Dendritic cell treated with granulocyte-macrophage colony-stimulating factor and Interleukin-4, amounts not matched to agents 40 ng/mL and 50 ng/mL, for 4 days (primary cell): ENCODE data around the gene CALCOCO1.
"Not testable (repeated sequence)": the region's sequence is repeated elsewhere in the genome, so short reads cannot be mapped to it uniquely, and the experiment has no call there.

ENCODE experiments used
- H3K27ac Mint-ChIP-seq: one replicate; pipeline ENCODE4 v1.8.0; 2022; ENCODE audit warnings: mild to moderate bottlenecking, mixed read lengths
- H3K27me3 Mint-ChIP-seq: one replicate; pipeline ENCODE4 v1.8.0; 2022; ENCODE audit warnings: mild to moderate bottlenecking, mixed read lengths
- H3K36me3 Mint-ChIP-seq: one replicate; pipeline ENCODE4 v1.8.0; 2022; ENCODE audit warnings: low read depth, mixed read lengths
- H3K4me1 Mint-ChIP-seq: one replicate; pipeline ENCODE4 v1.8.0; 2022; ENCODE audit warnings: low read depth, mixed read lengths
- H3K4me3 Mint-ChIP-seq: one replicate; pipeline ENCODE4 v1.8.0; 2022; ENCODE audit warnings: mild to moderate bottlenecking, moderate library complexity, mixed read lengths
- H3K9me3 Mint-ChIP-seq: one replicate; pipeline ENCODE4 v1.8.0; 2022; ENCODE audit warnings: mixed read lengths
- intact Hi-C: fragments of 100-400 bp; cut with micrococcal nuclease; formaldehyde crosslinking; loops from one replicate; pipeline ENCODE4 v1.15.0; 2022

CALCOCO1 gene

GRCh38 chr12:53688134-53688533 lies 39.1 kb downstream of the CALCOCO1 start:
- peaks cover 11% of the 10 kb centered on the region for H3K4me1 Mint-ChIP-seq
- no peaks in the 10 kb centered on the region for H3K36me3 Mint-ChIP-seq
- H3K27ac Mint-ChIP-seq = no peak overlapping the region
- H3K27me3 Mint-ChIP-seq = peaks cover 35% of the 10 kb centered on the region
- no peaks in the 10 kb centered on the region for H3K9me3 Mint-ChIP-seq
- intact Hi-C loops = no loop called here
- H3K4me3 Mint-ChIP-seq = no peak overlapping the region

GRCh38 chr12:53686436-53686835 lies 40.8 kb downstream of the CALCOCO1 start:
- no peak overlapping the region for H3K4me3 Mint-ChIP-seq
- intact Hi-C loops = no loop called here
- peaks cover 11% of the 10 kb centered on the region for H3K4me1 Mint-ChIP-seq
- no peak overlapping the region for H3K27ac Mint-ChIP-seq
- H3K9me3 Mint-ChIP-seq = no peaks in the 10 kb centered on the region
- peaks cover 26% of the 10 kb centered on the region for H3K27me3 Mint-ChIP-seq
- H3K36me3 Mint-ChIP-seq = no peaks in the 10 kb centered on the region

DNA sequence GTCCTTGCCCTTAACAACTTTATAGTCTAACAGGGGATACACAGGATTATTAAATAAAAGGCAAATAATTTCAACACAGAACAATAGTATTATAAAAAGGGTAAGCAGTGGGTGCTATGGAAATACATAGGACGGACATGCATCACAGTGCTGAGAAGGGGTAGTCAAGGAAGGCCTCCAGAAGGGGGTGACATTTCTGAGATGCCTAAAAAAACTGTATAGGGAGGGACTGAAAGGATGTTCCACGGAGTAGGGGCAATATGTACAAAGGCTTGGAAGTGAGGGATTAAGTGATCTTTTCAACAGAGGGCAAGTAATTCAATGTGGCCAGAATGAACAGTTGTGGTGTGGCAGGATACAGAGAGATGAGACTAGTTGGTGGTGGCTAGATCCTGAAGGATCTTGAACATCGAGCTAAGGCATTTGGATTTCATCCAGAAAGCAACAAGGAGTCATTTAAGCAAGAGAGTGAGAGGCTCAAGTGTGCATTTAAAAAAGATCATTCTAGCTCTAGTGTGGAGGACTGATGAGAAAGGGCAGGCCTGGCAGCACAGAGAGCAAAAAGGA lies 42.5 kb downstream of the CALCOCO1 start:
- no peaks in the 10 kb centered on the region for H3K9me3 Mint-ChIP-seq
- intact Hi-C loops = no loop called here
- H3K27me3 Mint-ChIP-seq = peaks cover 16% of the 10 kb centered on the region
- H3K4me3 Mint-ChIP-seq = no peak overlapping the region
- peaks cover 11% of the 10 kb centered on the region for H3K4me1 Mint-ChIP-seq
- no peak overlapping the region for H3K27ac Mint-ChIP-seq
- no peaks in the 10 kb centered on the region for H3K36me3 Mint-ChIP-seq

- intact Hi-C loops = no loop called here
- no peaks in the 10 kb centered on the region for H3K9me3 Mint-ChIP-seq
- peaks cover 11% of the 10 kb centered on the region for H3K4me1 Mint-ChIP-seq
- H3K27ac Mint-ChIP-seq = no peak overlapping the region
- H3K27me3 Mint-ChIP-seq = peaks cover 19% of the 10 kb centered on the region
- no peaks in the 10 kb centered on the region for H3K36me3 Mint-ChIP-seq
- no peak overlapping the region for H3K4me3 Mint-ChIP-seq
Measured at GRCh38 chr12:53683983-53684382, 43.3 kb downstream of the CALCOCO1 start.

- Mint-ChIP-seq H3K4me1 (peaks cover 11% of the 10 kb centered on the region), H3K27ac (no peak overlapping the region), H3K4me3 (no peak overlapping the region), H3K36me3 (no peaks in the 10 kb centered on the region), H3K9me3 (no peaks in the 10 kb centered on the region), H3K27me3 (peaks cover 19% of the 10 kb centered on the region)
- intact Hi-C loops = no loop called here
Measured at GRCh38 chr12:53683494-53683893, 43.8 kb downstream of the CALCOCO1 start.

DNA sequence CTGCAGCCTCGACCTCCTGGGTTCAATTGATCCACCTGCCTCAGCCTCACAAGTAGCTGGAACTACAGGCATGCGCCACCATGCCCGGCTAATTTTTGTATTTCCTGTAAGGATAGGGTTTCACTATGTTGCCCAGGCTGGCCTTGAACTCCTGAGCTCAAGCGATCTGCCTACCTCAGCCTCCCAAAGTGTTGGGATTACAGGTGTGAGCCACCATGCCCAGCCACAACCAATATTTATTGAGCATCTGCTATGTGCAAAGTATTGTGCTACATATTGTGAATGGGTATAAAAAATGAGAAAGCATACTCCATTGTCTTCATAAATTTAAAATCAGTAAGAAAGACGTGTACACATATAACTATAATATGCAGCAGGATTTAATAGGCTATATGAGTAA lies 47.2 kb downstream of the CALCOCO1 start:
- H3K9me3 Mint-ChIP-seq, H3K27ac Mint-ChIP-seq, intact Hi-C loops, H3K4me3 Mint-ChIP-seq, H3K36me3 Mint-ChIP-seq: not testable (repeated sequence)
- peaks cover 21% of the 10 kb centered on the region for H3K4me1 Mint-ChIP-seq
- H3K27me3 Mint-ChIP-seq = peaks cover 16% of the 10 kb centered on the region

DNA sequence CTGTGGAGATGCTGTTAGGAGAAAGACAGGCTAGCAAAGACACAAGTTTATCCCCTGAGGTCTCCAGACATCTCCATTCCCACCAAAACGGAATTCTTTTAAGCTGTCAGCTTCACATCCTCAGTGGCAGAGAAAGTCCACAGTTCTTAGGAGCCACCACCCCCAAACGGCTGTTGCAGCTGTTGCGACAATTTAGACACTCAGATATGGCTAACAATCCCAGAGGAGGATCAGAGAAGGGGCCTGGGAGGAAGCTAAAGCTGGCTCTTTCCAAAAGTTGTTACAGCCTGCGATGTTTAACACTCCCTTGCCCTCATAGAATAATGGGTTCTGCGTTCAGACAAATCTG lies 49.5 kb downstream of the CALCOCO1 start:
- Mint-ChIP-seq H3K27ac (peak overlapping the region; percentile 95), H3K36me3 (peaks cover 28% of the 10 kb centered on the region), H3K27me3 (peaks cover 13% of the 10 kb centered on the region), H3K4me1 (peaks cover 32% of the 10 kb centered on the region), H3K4me3 (no peak overlapping the region), H3K9me3 (no peaks in the 10 kb centered on the region)
- intact Hi-C loops = loop anchor here (2.0 kb wide), 1 partner anchor 135 kb away; no protein-coding TSS in a partner anchor

GRCh38 chr12:53677016-53677799 lies 50.0 kb downstream of the CALCOCO1 start:
- intact Hi-C loops = loop anchor here (2.0 kb wide), 1 partner anchor 134 kb away; no protein-coding TSS in a partner anchor
- Mint-ChIP-seq H3K4me1 (peaks cover 32% of the 10 kb centered on the region), H3K4me3 (peak overlapping the region; percentile 83), H3K27ac (peak overlapping the region; percentile 95), H3K27me3 (peaks cover 13% of the 10 kb centered on the region), H3K36me3 (peaks cover 33% of the 10 kb centered on the region), H3K9me3 (no peaks in the 10 kb centered on the region)

DNA sequence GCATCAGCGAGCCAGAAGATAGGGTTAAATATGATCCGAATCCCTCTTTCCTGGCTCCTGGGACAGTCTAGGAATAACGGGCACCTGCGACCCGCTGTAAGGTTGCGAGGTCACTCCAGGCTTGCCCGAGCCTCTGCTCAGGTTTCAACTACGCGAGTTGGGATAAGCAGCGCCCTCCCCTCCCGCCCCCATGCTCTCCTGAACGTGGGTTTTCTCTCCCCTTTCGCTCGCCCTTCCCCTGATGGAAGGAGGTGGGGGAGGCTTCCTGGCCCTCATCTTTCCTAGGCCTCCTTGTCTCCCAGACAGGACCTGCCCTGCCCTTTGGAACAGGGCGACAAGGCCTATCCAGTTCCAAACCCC lies 50.6 kb downstream of the CALCOCO1 start:
- no peaks in the 10 kb centered on the region for H3K9me3 Mint-ChIP-seq
- intact Hi-C loops = loop anchor here (1.0 to 2.0 kb wide), 2 partner anchors 50 to 134 kb away; partner anchors contain the start of gene ATF7
- peaks cover 13% of the 10 kb centered on the region for H3K27me3 Mint-ChIP-seq
- peak overlapping the region; percentile 95 for H3K27ac Mint-ChIP-seq
- peak overlapping the region; percentile 83 for H3K4me3 Mint-ChIP-seq
- H3K4me1 Mint-ChIP-seq = peaks cover 32% of the 10 kb centered on the region
- peaks cover 39% of the 10 kb centered on the region for H3K36me3 Mint-ChIP-seq

DNA sequence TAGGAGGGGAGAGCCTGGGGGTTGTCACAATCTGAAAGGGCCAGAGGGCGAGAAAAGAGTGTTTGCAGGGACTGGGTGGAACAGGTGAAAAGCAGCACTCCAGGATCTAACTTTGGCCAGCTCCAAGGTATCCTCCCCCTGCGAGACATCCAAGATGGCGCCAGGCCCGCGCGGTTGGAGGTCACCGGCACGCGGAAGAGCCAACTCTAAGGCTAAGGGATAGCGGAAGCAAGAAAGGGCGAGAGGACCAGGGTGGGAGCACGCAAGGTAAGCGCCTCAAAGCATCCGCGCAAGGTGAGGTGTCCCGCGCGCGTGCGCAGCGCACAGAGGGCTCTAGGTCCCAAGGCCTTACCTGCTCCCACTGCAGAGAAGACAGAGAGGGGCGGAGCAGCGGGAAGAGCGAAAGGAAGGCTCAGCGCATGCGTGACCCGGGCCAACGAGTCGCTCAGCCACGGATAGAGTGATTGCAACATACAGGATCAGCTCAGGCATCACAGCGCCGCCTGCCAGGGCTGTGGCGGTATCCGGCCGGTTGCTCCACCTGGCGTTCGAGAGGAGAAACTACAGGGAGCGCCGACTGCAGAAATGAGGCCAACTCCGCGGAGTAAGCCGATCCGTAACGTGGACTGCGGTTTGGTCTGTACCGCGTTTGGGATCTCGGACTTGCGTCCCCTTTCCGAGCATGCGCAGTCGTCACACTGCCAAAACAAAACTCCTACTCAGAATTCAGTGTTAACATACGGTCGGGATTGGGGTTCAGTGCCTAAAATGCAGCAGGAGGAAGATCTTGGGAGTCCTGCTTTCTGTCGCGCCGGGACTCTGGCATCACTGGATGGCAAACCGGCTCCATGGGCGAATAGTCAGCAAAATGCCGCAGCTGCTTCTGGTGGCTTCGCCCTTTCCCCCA lies 51.3 kb downstream of the CALCOCO1 start, which contains the start of gene ATP5MC2:
TSS of gene ATP5MC2 (minus strand) at position 383 of the 907 bp plus-strand sequence. CDS start 3,469 bp downstream, outside the sequence.
- intact Hi-C loops = loop anchor here (1.0 to 2.0 kb wide), 2 partner anchors 50 to 133 kb away; partner anchors contain the start of gene ATF7
- Mint-ChIP-seq H3K4me1 (peaks cover 32% of the 10 kb centered on the region), H3K9me3 (no peaks in the 10 kb centered on the region), H3K36me3 (peaks cover 46% of the 10 kb centered on the region), H3K27me3 (peaks cover 13% of the 10 kb centered on the region), H3K27ac (peak within 1 kb of the TSS; percentile 95), H3K4me3 (peak within 1 kb of the TSS; percentile 83)

DNA sequence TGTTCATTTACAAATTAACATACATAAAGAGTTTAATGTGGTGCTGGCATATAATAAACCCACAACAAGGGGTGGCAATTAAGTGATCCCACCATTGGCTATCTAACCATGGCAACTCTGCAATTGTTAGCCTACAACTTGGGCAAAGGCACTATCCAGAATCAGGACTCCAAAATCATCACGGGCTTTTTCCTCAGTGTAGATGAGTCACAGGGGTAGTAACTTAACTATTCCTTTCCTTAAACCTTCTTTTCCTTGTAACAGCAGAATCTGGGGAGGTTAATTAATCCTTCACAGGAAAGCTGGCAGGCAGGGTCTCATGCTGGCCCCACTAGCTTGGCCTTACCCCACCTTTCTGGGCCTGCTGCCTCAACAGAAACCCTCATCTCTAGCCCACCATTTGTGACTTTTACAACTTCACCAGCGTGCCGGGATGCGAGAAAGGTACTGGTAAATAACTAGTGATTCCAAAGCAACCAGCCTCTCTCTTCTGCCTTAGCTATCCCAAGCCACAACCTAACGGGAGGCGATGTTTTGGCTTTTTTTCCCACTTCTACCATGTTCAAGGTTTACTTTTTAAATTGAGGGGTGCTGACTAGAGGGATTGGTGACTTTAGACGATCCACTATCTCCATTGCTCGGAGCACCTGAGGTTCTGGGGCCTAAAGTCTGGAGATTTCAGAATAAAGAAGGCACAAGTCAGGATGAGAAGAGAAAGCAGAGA lies 52.1 kb downstream of the CALCOCO1 start:
- H3K27me3 Mint-ChIP-seq = peaks cover 13% of the 10 kb centered on the region
- peaks cover 54% of the 10 kb centered on the region for H3K36me3 Mint-ChIP-seq
- peak overlapping the region; percentile 95 for H3K27ac Mint-ChIP-seq
- intact Hi-C loops = no loop called here
- H3K9me3 Mint-ChIP-seq = no peaks in the 10 kb centered on the region
- peak overlapping the region; percentile 83 for H3K4me3 Mint-ChIP-seq
- peaks cover 32% of the 10 kb centered on the region for H3K4me1 Mint-ChIP-seq

DNA sequence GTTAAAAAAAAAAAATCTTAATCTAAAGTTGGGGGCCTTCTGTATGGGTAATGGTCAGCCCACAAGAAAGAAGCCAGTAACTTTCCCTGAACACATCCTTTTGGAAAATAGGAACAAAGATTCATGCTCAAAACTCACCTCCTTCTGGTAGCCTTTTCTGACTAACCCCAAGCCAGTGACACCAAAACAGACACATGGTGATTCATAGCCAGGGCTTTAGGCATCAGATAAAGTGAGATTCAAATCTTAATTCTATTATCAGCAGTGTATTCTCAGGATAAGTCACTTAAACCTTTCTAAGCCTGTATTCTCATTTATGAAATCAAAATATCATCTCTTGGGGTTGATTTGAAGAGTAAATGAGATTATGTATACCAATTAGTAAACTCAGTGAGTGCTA lies 56.3 kb downstream of the CALCOCO1 start:
- Mint-ChIP-seq H3K4me3 (no peak overlapping the region), H3K27me3 (no peaks in the 10 kb centered on the region), H3K9me3 (no peaks in the 10 kb centered on the region), H3K27ac (no peak overlapping the region), H3K36me3 (peaks cover 95% of the 10 kb centered on the region), H3K4me1 (peaks cover 13% of the 10 kb centered on the region)
- intact Hi-C loops = no loop called here

DNA sequence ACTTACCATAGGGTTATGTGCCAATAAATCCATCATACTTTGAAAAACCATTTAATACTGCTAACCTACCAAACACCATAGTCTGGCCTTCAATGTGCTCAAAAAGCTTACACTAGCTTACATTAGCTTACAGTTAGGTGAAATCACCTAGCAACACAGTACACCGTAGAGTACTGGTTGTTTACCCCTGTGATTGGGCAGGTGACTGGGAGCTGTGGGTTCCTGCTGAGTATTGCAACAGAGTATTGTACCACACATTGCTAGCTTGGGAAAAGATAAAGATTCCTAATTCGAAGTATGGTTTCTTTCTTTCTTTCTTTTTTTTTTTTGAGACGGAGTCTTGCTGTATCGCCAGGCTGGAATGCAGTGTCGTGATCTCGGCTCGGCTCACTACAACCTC lies 56.9 kb downstream of the CALCOCO1 start:
- Mint-ChIP-seq H3K36me3 (peaks cover 95% of the 10 kb centered on the region), H3K4me3 (no peak overlapping the region), H3K27ac (no peak overlapping the region), H3K9me3 (no peaks in the 10 kb centered on the region), H3K4me1 (peaks cover 13% of the 10 kb centered on the region), H3K27me3 (no peaks in the 10 kb centered on the region)
- intact Hi-C loops = no loop called here
